Pancreas (tissue), 10 donors: ENCODE data around the gene FAM124A. TPM values are rescaled to one million over a fixed set of nuclear protein-coding genes. Genes with fewer than 3 reads are reported as not detected.

Experiments used
- ATAC-seq, 4 donors: fragments of 200-7000 bp; cut with Tn5 transposase; one replicate each; pipeline versions ENCODE4 v1.8.0 to v1.9.1; 2020; ENCODE audit warnings: mild to moderate bottlenecking in 4 of 4, moderate library complexity in 4 of 4
- DNase-seq, 6 donors: peaks; one replicate each; pipeline ENCODE4 v3.0.0-alpha.2; 2020
- FAIRE-seq: peaks from 2 replicates; lab custom pipeline; 2012; peaks lifted over from hg19 to GRCh38; lab: Jason Lieb, UNC
- H3K27ac ChIP-seq, 4 donors: fragments of 200-600 bp; sonication (generic); 1 replicate in 3 of 4; 2 replicates in 1 of 4; pipeline versions ENCODE4 v1.5.0 to v1.8.0; 2020
- H3K27me3 ChIP-seq, 4 donors: fragments of 200-600 bp; one replicate each; pipeline ENCODE4 v1.8.0; 2021
- H3K36me3 ChIP-seq, 3 donors: fragments of 200-600 bp; sonication (generic) in 1 of 3; one replicate each; pipeline versions ENCODE4 v1.5.0 to v1.8.0; 2020 to 2021
- H3K4me1 ChIP-seq, 3 donors: fragments of 200-600 bp; one replicate each; pipeline ENCODE4 v1.8.0; 2021
- H3K4me3 ChIP-seq, 4 donors: fragments of 200-600 bp; sonication (generic) in 2 of 4; one replicate each; pipeline versions ENCODE4 v1.5.0 to v1.8.0; 2020 to 2021
- H3K9me3 ChIP-seq, 4 donors: fragments of 200-600 bp; one replicate each; pipeline ENCODE4 v1.8.0; 2021
- CTCF ChIP-seq, 4 donors: fragments of 200-600 bp; sonication (generic) in 3 of 4; IDR thresholded peaks; one replicate each; pipeline versions ENCODE4 v1.5.0 to v1.8.0; 2021; ENCODE audit warnings: antibody characterized with exemption in 4 of 4
- WGBS, 2 donors: extraction: QIAGEN DNeasy Blood & Tissue Kit; methylation state at CpG; one replicate each; pipeline ENCODE4 v1.1.7; 2013; 5-methylcytosine and 5-hydroxymethylcytosine counted together
- intact Hi-C, 3 donors: fragments of 100-400 bp; cut with DNase I; formaldehyde crosslinking; loops; one replicate each; pipeline versions ENCODE4 v1.11.1 to v1.14.2; 2022
- polyA plus RNA-seq, 2 donors: library from polyadenylated mRNA; stranded (reverse); fragments of 200-250 nt; gene quantifications; one replicate each; pipeline ENCODE4 v1.2.3, GENCODE V29; 2013
- total RNA-seq, 6 donors: library from RNA; stranded (reverse); fragmentation: NEBNext Ultra II Directional in 4 of 6; extraction: Animal tissue kit (Norgen Biotek cat#: 25700) in 4 of 6; gene quantifications; one replicate each; pipeline versions ENCODE4 v1.2.1 to v1.2.4, GENCODE V29; 2021 to 2023
- donor health status: healthy with polysubstance abuse.
- donor health status: DM: no; HTN: no; CAD: no; lungs with moderate emphysema.
- donor health status: DM: no; HTN: no; CAD: no.
- donor health status: control.
- donor health status: control.
- donor health status: Bipolar disorder and iron deficiency.
- donor health status: DM: yes; HTN: yes; CAD: no.
- donor health status: DM: no; HTN: no; CAD: no.
- donor health status: DM: no; HTN: no; CAD: no.
- donor health status: DM: yes; HTN: yes; CAD: no.

The FAM124A gene
- total and polyA plus RNA-seq, 8 donors, result 0.47 to 1.6 (median 0.77) TPM

DNA sequence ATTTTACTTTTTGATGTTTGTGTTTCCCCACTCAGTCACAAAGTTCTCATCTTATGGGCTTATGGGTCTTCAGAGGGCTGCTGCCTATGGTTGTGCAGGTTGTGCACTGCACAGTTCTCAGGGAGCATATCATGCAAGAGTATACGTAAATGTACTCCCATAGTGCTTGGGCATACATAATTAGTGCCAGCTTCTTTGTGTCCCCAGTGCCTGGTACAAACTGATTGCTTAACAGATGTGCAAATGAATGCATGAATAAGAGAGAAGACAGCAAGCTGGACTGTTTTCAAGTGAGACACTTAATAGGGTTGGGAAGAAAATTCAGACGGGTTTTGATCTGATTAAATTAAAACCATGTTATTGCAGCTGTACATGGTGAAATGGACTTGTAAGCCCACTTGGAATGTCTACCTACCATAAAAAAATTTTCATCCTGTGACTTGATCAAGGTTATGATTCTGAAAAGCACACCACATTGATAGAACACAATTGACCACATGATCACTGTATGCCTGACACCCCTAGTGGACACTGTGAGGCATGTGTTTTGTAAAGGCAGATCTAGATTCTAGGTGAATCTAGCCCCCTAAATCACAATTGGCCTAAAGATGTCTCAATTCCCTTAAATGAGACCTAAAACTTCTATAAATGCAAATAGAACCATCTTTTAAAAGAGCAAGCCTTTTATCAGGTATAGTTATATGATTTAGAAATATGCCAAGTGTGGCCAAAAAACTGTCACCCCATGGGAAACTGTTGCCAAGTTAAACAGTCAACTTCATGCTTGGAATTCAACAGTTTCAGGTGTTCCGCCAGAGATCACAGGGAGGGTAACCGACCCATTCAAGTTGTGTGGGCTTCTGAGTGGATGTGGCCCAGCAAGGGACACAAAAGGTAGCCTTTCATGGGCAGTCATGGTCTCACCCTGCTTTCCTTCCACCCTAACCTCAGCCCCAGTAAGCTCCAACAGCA, 27.9 kb downstream of the FAM124A start:
- H3K27ac ChIP-seq, result peak overlapping the region in 2 of 4 donors; percentile 13 to 28
- 26 to 28% methylated on average over 4 of the region's 4 CpGs for WGBS, 2 donors
- no peak for FAIRE-seq

GRCh38 chr13:51251480-51251879, 29.3 kb downstream of the FAM124A start:
- Histone ChIP-seq H3K27me3 (peaks cover 0 to 3% (median 0%) of the 10 kb centered on the region in 4 donors), H3K4me1 (peaks cover 9 to 27% (median 14%) of the 10 kb centered on the region in 3 donors), H3K9me3 (no peaks in the 10 kb centered on the region), H3K36me3 (no peaks in the 10 kb centered on the region), H3K4me3 (no peak overlapping the region), H3K27ac (no peak overlapping the region)
- WGBS, 2 donors, result 94 to 97% methylated on average over 30 to 31 of the region's 31 CpGs
- FAIRE-seq (no peak), DNase-seq (peak in 1 of 6 donors; percentile 37), ATAC-seq (no peak)
- no peak for TF ChIP-seq CTCF (IDR thresholded peaks at IDR 0.05)
- intact Hi-C loops, result no loop called here

More for the DNA sequence above, 27.9 kb downstream of the FAM124A start:
- H3K36me3 ChIP-seq, result no peaks in the 10 kb centered on the region
- no peaks in the 10 kb centered on the region for H3K9me3 ChIP-seq
- peak in 3 of 4 donors; percentile 19 to 45 (median 29) for TF ChIP-seq CTCF (IDR thresholded peaks at IDR 0.05)
- no peak overlapping the region for H3K4me3 ChIP-seq
- ATAC-seq (peak; percentile 71 to 83 (median 80)), DNase-seq (peak in 2 of 6 donors; percentile 18 to 37)
- intact Hi-C loops, result no loop called here
- peaks cover 9 to 27% (median 14%) of the 10 kb centered on the region in 3 donors for H3K4me1 ChIP-seq
- H3K27me3 ChIP-seq, result peaks cover 0 to 3% (median 0%) of the 10 kb centered on the region in 4 donors

DNA sequence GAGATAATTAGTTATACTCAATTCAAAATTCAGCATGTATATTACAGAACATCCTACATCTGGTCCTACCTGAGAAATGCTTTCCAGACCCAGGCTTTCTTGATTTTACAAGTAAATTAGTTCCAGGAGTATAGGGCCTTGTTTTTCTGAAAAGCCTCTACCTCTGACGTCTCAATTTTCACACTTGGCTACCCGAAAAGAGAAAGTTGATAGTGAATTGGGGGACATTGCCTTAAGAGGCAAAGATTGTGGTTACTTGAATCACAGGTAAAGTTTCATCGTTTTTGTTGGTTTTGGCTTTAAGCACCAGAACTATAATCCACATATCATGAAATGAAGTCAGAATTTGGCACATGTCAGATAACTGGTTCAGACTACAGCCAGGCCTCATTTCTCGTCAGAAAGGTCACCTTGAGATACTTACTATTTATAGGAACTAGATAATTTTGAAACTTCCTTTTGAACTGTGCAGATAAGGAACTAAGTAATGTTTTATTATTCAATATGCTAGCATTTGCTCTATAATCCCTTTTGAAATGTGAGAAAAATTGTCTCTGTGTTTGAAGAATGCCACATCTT, 30.8 kb downstream of the FAM124A start:
- TF ChIP-seq CTCF (IDR thresholded peaks at IDR 0.05), result no peak
- WGBS, 2 donors, result 15 to 16% methylated on average over 4 of the region's 4 CpGs
- intact Hi-C loops, result no loop called here
- Histone ChIP-seq H3K36me3 (no peaks in the 10 kb centered on the region), H3K27ac (peak overlapping the region in 1 of 4 donors; percentile 28), H3K9me3 (no peaks in the 10 kb centered on the region), H3K4me3 (no peak overlapping the region), H3K27me3 (peaks cover 0 to 3% (median 0%) of the 10 kb centered on the region in 4 donors), H3K4me1 (peaks cover 9 to 27% (median 14%) of the 10 kb centered on the region in 3 donors)
- peak; percentile 39 to 77 (median 69) for ATAC-seq
- no peak for FAIRE-seq
- DNase-seq, result no peak

- DNase-seq, result no peak
- peaks cover 8 to 16% (median 12%) of the 10 kb centered on the region in 3 donors for H3K4me1 ChIP-seq
- no peaks in the 10 kb centered on the region for H3K9me3 ChIP-seq
- H3K27ac ChIP-seq, result no peak overlapping the region
- no peaks in the 10 kb centered on the region for H3K36me3 ChIP-seq
- H3K27me3 ChIP-seq, result no peaks in the 10 kb centered on the region
- no peak for TF ChIP-seq CTCF (IDR thresholded peaks at IDR 0.05)
- ATAC-seq, result no peak
- no peak for FAIRE-seq
- H3K4me3 ChIP-seq, result no peak overlapping the region
- WGBS, 2 donors, result 96 to 100% methylated on average over 1 of the region's 1 CpG
- intact Hi-C loops, result no loop called here
Observed at GRCh38 chr13:51255556-51255955, 33.4 kb downstream of the FAM124A start.
